Transverse colon (tissue), 4 donors: ENCODE data around the gene CDCA7L.

ENCODE experiments used
- EP300 ChIP-seq: sonication (generic); formaldehyde crosslinking; IDR thresholded peaks from one replicate; pipeline ENCODE4 v1.6.1; 2017; ENCODE audit warnings: antibody characterized with exemption, low read depth
- POLR2A ChIP-seq: fragments of 450-650 bp; IDR thresholded peaks from one replicate; pipeline ENCODE4 v1.6.1; 2016; ENCODE audit warnings: antibody characterized with exemption, mild to moderate bottlenecking, moderate library complexity
- POLR2AphosphoS5 ChIP-seq, 3 donors: sonication (generic); formaldehyde crosslinking; IDR thresholded peaks; one replicate each; pipeline ENCODE4 v1.6.1; 2016; ENCODE audit warnings: antibody characterized with exemption in 3 of 3
- TF ChIP-seq, protein P1 (sequence below), 5 experiments: fragments of 200-600 bp in 3 of 5; fragments of 450-650 bp in 2 of 5; sonication (generic) in 3 of 5; IDR thresholded peaks; 1 replicate in 2 of 5; 2 replicates in 3 of 5; pipeline ENCODE4 v1.5.1; 2016 to 2017; ENCODE audit warnings: antibody characterized with exemption in 5 of 5, inconsistent platforms in 3 of 5, mild to moderate bottlenecking in 2 of 5, moderate library complexity in 1 of 5

DNA sequence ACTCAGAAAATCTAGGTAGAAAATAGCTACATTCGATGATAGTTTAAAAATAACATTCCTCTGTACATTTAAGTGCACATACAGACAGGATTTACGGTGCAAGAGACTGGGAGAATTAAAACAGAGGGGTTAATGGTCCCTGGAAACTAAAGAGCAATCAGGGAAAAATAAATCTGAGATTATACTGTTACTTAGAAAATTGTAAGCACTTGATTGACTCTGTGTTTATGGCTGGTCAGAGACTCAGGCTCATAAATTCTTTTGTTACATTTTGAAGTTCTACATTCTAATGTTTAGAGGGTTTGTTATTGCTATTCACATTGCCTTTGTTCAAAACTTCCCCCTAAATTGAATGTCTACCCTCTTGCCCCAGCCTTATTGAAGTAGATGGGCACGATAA, 54.4 kb downstream of the CDCA7L start:
- TF ChIP-seq EP300 (no peak), POLR2A (no peak), POLR2AphosphoS5 (IDR thresholded peaks at IDR 0.05) (no peak)
- TF ChIP-seq, protein P1, sequence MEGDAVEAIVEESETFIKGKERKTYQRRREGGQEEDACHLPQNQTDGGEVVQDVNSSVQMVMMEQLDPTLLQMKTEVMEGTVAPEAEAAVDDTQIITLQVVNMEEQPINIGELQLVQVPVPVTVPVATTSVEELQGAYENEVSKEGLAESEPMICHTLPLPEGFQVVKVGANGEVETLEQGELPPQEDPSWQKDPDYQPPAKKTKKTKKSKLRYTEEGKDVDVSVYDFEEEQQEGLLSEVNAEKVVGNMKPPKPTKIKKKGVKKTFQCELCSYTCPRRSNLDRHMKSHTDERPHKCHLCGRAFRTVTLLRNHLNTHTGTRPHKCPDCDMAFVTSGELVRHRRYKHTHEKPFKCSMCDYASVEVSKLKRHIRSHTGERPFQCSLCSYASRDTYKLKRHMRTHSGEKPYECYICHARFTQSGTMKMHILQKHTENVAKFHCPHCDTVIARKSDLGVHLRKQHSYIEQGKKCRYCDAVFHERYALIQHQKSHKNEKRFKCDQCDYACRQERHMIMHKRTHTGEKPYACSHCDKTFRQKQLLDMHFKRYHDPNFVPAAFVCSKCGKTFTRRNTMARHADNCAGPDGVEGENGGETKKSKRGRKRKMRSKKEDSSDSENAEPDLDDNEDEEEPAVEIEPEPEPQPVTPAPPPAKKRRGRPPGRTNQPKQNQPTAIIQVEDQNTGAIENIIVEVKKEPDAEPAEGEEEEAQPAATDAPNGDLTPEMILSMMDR (IDR thresholded peaks at IDR 0.05) = no peak
